Endothelial cell of umbilical vein (primary cell): ENCODE data around the gene MDGA2. TPM values are rescaled to one million over a fixed set of nuclear protein-coding genes. Genes with fewer than 3 reads are reported as not detected.

Source experiments
- BruUV-seq: library from RNA; stranded (reverse); fragments of 400-500 nt; replicated peaks from 2 replicates; lab custom pipeline; 2021; lab: Mats Ljungman, UMichigan
- CTCF ChIA-PET: fragments of 300-600, 350-600 bp; sonication (Branson Sonifier 250); formaldehyde crosslinking; loops from one replicate; lab custom pipeline; 2021; ENCODE audit warnings: antibody characterized with exemption, inconsistent platforms; lab: Charles Lee
- POLR2A ChIA-PET: fragments of 300-600, 350-600 bp; sonication (Branson Sonifier 250); formaldehyde crosslinking; loops from one replicate; lab custom pipeline; 2021; ENCODE audit warnings: antibody characterized with exemption, inconsistent platforms; lab: Charles Lee
- DNase-seq: peaks from one replicate; pipeline ENCODE4 v3.0.0-alpha.2; 2011; ENCODE audit warnings: low read depth, low spot score
- FAIRE-seq: peaks from 2 replicates; lab custom pipeline; 2011; peaks lifted over from hg19 to GRCh38; lab: Jason Lieb, UNC
- H2AFZ ChIP-seq: 2 replicates; pipeline ENCODE4 v1.6.0; 2012; ENCODE audit warnings: low read depth, low read length, control low read depth, inconsistent platforms
- H3K27ac ChIP-seq: 2 replicates; pipeline ENCODE4 v1.5.1; 2011; ENCODE audit warnings: low read depth, mild to moderate bottlenecking, control low read depth, low read length, moderate library complexity; ENCODE audit not compliant: insufficient read depth
- H3K27me3 ChIP-seq, 2 experiments: 2 replicates each; pipeline versions ENCODE4 v1.6.0 to v1.6.1; 2011; ENCODE audit warnings: low read length in 2 of 2, mixed read lengths in 1 of 2; ENCODE audit not compliant: control insufficient read depth in 2 of 2, insufficient read depth in 2 of 2
- H3K36me3 ChIP-seq, 2 experiments: 2 replicates in 1 of 2; 3 replicates in 1 of 2; pipeline ENCODE4 v1.5.1; 2011; ENCODE audit warnings: low read length in 2 of 2, mild to moderate bottlenecking in 1 of 2, moderate library complexity in 1 of 2; ENCODE audit not compliant: control insufficient read depth in 2 of 2, insufficient read depth in 2 of 2; ENCODE audit errors: extremely low read depth in 1 of 2
- H3K4me1 ChIP-seq: 3 replicates; pipeline ENCODE4 v1.5.1; 2011; ENCODE audit warnings: mild to moderate bottlenecking, low read length; ENCODE audit not compliant: control insufficient read depth, insufficient read depth; ENCODE audit errors: extremely low read depth
- H3K4me2 ChIP-seq: 2 replicates; pipeline ENCODE4 v1.6.1; 2011; ENCODE audit warnings: low read length, control low read depth, mixed read lengths; ENCODE audit not compliant: insufficient read depth
- H3K4me3 ChIP-seq, 3 experiments: fragments of 200-600 bp in 1 of 3; sonication (generic), shearing (Covaris generic) in 1 of 3; replicated peaks in 1 of 3; 2 replicates each; pipeline ENCODE4 v1.5.1; 2011 to 2016; ENCODE audit warnings: control low read depth in 3 of 3, low read length in 3 of 3, mild to moderate bottlenecking in 2 of 3, inconsistent platforms in 1 of 3, low read depth in 1 of 3, moderate library complexity in 1 of 3; ENCODE audit not compliant: insufficient read depth in 1 of 3
- H3K79me2 ChIP-seq: 2 replicates; pipeline ENCODE4 v1.6.0; 2012; ENCODE audit warnings: low read length, inconsistent platforms; ENCODE audit not compliant: control insufficient read depth, insufficient read depth
- H3K9ac ChIP-seq: replicated peaks from 2 replicates; pipeline ENCODE3; 2011; ENCODE audit warnings: low read length, control low read depth; ENCODE audit not compliant: insufficient read depth; ENCODE audit errors: extremely low read depth
- H3K9me1 ChIP-seq: replicated peaks from 3 replicates; pipeline ENCODE4 v1.6.0; 2011; ENCODE audit warnings: mild to moderate bottlenecking, low read length; ENCODE audit not compliant: control insufficient read depth, insufficient read depth; ENCODE audit errors: extremely low read depth
- H3K9me3 ChIP-seq: replicated peaks from 2 replicates; pipeline ENCODE4 v1.5.1; 2012; ENCODE audit warnings: low read length, inconsistent platforms; ENCODE audit not compliant: control insufficient read depth, insufficient read depth
- H4K20me1 ChIP-seq: replicated peaks from 2 replicates; pipeline ENCODE3; 2011; ENCODE audit warnings: mild to moderate bottlenecking, low read length; ENCODE audit not compliant: control insufficient read depth, insufficient read depth; ENCODE audit errors: extremely low read depth
- FOS ChIP-seq: IDR thresholded peaks from 2 replicates; pipeline ENCODE4 v1.6.1; 2011; ENCODE audit warnings: mild to moderate bottlenecking, low read length, moderate library complexity, borderline replicate concordance; ENCODE audit not compliant: insufficient read depth
- GATA2 ChIP-seq: IDR thresholded peaks from 2 replicates; pipeline ENCODE4 v1.7.0; 2011; ENCODE audit warnings: low read depth, mild to moderate bottlenecking, moderate library complexity, mixed read lengths, low read length; ENCODE audit not compliant: insufficient read length, insufficient read depth
- JUN ChIP-seq: IDR thresholded peaks from 2 replicates; pipeline ENCODE4 v1.6.1; 2011; ENCODE audit warnings: borderline replicate concordance, low read depth; ENCODE audit not compliant: insufficient read length, insufficient read depth
- POLR2AphosphoS5 ChIP-seq: IDR thresholded peaks from 2 replicates; pipeline ENCODE4 v1.6.1; 2012; ENCODE audit warnings: low read depth, mild to moderate bottlenecking, control low read depth, low read length, moderate library complexity; ENCODE audit not compliant: insufficient read depth
- dilution Hi-C: fragments of 300-500 bp; cut with MboI; formaldehyde crosslinking; loops from one replicate; pipeline ENCODE4 v1.15.0; 2019; ENCODE audit warnings: low sequenced_read_pairs; ENCODE audit not compliant: extremely low pct_ligation_motif_present
- intact Hi-C: fragments of 100-400 bp; cut with micrococcal nuclease; formaldehyde crosslinking; loops from one replicate; pipeline ENCODE4 v1.10.0; 2022
- polyA plus RNA-seq, 4 experiments: library from polyadenylated mRNA; depleted of rRNA in 3 of 4; stranded (reverse) in 3 of 4; unstranded in 1 of 4; fragments of >200 nt; gene quantifications; 2 replicates each; pipeline versions ENCODE4 v1.2.1 to v1.2.3, GENCODE V29; 2011 to 2012; ENCODE audit warnings: missing spikeins in 1 of 4
- total RNA-seq: library from RNA; stranded (reverse); gene quantifications from 2 replicates; pipeline ENCODE4 v1.2.3, GENCODE V29; 2021
- TF ChIP-seq, protein P1 (sequence below), 2 donors: IDR thresholded peaks; 1 replicate in 1 of 2; 2 replicates in 1 of 2; pipeline ENCODE4 v1.5.1; 2011; ENCODE audit warnings: low read length in 2 of 2, mild to moderate bottlenecking in 2 of 2, moderate library complexity in 2 of 2, control low read depth in 1 of 2, inconsistent platforms in 1 of 2, low read depth in 1 of 2; ENCODE audit not compliant: insufficient read depth in 1 of 2; ENCODE audit errors: extremely low read depth in 1 of 2

MDGA2 gene
- total and polyA plus RNA-seq, 2 donors (not counting 3 experiments of a cell fraction or from before 2014, with no cell fraction given): not detected

GRCh38 chr14:47226877-47227520 is 448.4 kb downstream of the MDGA2 start:
- CTCF ChIA-PET: interaction anchor here (0.7 to 1.6 kb wide), 9 partner anchors 8 to 51 kb away, joined by 3 to 4 read pairs (median 4); no protein-coding TSS in a partner anchor
- Histone ChIP-seq H3K9me3 (no peaks in the 10 kb centered on the region), H3K79me2 (no peaks in the 10 kb centered on the region), H2AFZ (peak overlapping the region; percentile 58), H3K9ac (peak overlapping the region; percentile 56), H3K36me3 (no peaks in the 10 kb centered on the region), H3K4me3 (peak overlapping the region in 1 of 3 experiments; percentile 13), H3K4me1 (peaks cover 35% of the 10 kb centered on the region), H3K9me1 (no peaks in the 10 kb centered on the region), H3K27me3 (no peaks in the 10 kb centered on the region), H4K20me1 (no peaks in the 10 kb centered on the region), H3K27ac (peak overlapping the region; percentile 69), H3K4me2 (peak overlapping the region; percentile 87)
- dilution Hi-C loops: no loop called here
- peak; percentile 69 for FAIRE-seq
- BruUV-seq: no TSS peak
- peak; percentile 85 for DNase-seq
- TF ChIP-seq JUN (no peak), GATA2 (peak; percentile 85), POLR2AphosphoS5 (peak; percentile 27), FOS (peak; percentile 40)
- TF ChIP-seq, protein P1, sequence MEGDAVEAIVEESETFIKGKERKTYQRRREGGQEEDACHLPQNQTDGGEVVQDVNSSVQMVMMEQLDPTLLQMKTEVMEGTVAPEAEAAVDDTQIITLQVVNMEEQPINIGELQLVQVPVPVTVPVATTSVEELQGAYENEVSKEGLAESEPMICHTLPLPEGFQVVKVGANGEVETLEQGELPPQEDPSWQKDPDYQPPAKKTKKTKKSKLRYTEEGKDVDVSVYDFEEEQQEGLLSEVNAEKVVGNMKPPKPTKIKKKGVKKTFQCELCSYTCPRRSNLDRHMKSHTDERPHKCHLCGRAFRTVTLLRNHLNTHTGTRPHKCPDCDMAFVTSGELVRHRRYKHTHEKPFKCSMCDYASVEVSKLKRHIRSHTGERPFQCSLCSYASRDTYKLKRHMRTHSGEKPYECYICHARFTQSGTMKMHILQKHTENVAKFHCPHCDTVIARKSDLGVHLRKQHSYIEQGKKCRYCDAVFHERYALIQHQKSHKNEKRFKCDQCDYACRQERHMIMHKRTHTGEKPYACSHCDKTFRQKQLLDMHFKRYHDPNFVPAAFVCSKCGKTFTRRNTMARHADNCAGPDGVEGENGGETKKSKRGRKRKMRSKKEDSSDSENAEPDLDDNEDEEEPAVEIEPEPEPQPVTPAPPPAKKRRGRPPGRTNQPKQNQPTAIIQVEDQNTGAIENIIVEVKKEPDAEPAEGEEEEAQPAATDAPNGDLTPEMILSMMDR (IDR thresholded peaks at IDR 0.05; ENCODE audit: extremely low read depth in 1 of 2, insufficient read depth in 1 of 2, low read depth in 1 of 2, low read length in 2 of 2): no peak
- POLR2A ChIA-PET: no interaction called here
- intact Hi-C loops: loop anchor here (1.0 to 2.0 kb wide), 4 partner anchors 8 to 652 kb away; no protein-coding TSS in a partner anchor
